Prostate gland (tissue), 2 donors: ENCODE data around the gene GALT. TPM values are rescaled to one million over a fixed set of nuclear protein-coding genes. Genes with fewer than 3 reads are reported as not detected.
A peak's percentile ranks its signal among the peaks of the same experiment; 100 is the strongest.

Experiments
- DNase-seq: peaks from one replicate; pipeline ENCODE4 v3.0.0-alpha.2; 2019; ENCODE audit warnings: low spot score
- H3K27ac ChIP-seq, 2 donors: fragments of 200-600 bp; sonication (generic); 2 replicates each; pipeline ENCODE4 v1.5.1; 2017 to 2019
- H3K27me3 ChIP-seq: fragments of 200-600 bp; sonication (generic); replicated peaks from 2 replicates; pipeline ENCODE4 v1.5.1; 2019; ENCODE audit not compliant: insufficient read depth
- H3K36me3 ChIP-seq, 2 donors: fragments of 200-600 bp; sonication (generic); 1 replicate in 1 of 2; 2 replicates in 1 of 2; pipeline versions ENCODE4 v1.5.1 to v1.8.1; 2017 to 2019
- H3K4me1 ChIP-seq: fragments of 200-600 bp; sonication (generic); replicated peaks from 2 replicates; pipeline ENCODE4 v1.5.1; 2019
- H3K4me3 ChIP-seq, 2 donors: fragments of 200-600 bp; sonication (generic); 2 replicates each; pipeline ENCODE4 v1.5.1; 2017 to 2019
- H3K9me3 ChIP-seq: fragments of 200-600 bp; sonication (generic); 2 replicates; pipeline ENCODE4 v1.5.1; 2017
- CTCF ChIP-seq, 4 experiments: fragments of 200-600 bp in 2 of 4; fragments of 450-650 bp in 2 of 4; sonication (generic) in 2 of 4; IDR thresholded peaks; 1 replicate in 3 of 4; 2 replicates in 1 of 4; pipeline ENCODE4 v1.5.1; 2016 to 2019; ENCODE audit warnings: antibody characterized with exemption in 4 of 4, mild to moderate bottlenecking in 2 of 4, moderate library complexity in 2 of 4
- POLR2A ChIP-seq: fragments of 450-650 bp; IDR thresholded peaks from one replicate; pipeline ENCODE4 v1.6.1; 2016; ENCODE audit warnings: antibody characterized with exemption, mild to moderate bottlenecking
- POLR2AphosphoS5 ChIP-seq: sonication (generic); formaldehyde crosslinking; IDR thresholded peaks from one replicate; pipeline ENCODE4 v1.6.1; 2017; ENCODE audit warnings: antibody characterized with exemption
- WGBS: methylation state at CpG from one replicate; pipeline ENCODE4 v1.1.5; 2018; 5-methylcytosine and 5-hydroxymethylcytosine counted together
- intact Hi-C: fragments of 100-400 bp; cut with DNase I; formaldehyde crosslinking; loops from one replicate; pipeline ENCODE4 v1.14.2; 2022
- total RNA-seq, 2 donors: library from RNA; depleted of rRNA; stranded (reverse); fragments of >200 nt; gene quantifications; one replicate each; pipeline ENCODE4 v1.1.0, GENCODE V29; 2016

The GALT gene
- total RNA-seq, 2 donors from 2014 or later = 55.2 to 55.9 TPM

DNA sequence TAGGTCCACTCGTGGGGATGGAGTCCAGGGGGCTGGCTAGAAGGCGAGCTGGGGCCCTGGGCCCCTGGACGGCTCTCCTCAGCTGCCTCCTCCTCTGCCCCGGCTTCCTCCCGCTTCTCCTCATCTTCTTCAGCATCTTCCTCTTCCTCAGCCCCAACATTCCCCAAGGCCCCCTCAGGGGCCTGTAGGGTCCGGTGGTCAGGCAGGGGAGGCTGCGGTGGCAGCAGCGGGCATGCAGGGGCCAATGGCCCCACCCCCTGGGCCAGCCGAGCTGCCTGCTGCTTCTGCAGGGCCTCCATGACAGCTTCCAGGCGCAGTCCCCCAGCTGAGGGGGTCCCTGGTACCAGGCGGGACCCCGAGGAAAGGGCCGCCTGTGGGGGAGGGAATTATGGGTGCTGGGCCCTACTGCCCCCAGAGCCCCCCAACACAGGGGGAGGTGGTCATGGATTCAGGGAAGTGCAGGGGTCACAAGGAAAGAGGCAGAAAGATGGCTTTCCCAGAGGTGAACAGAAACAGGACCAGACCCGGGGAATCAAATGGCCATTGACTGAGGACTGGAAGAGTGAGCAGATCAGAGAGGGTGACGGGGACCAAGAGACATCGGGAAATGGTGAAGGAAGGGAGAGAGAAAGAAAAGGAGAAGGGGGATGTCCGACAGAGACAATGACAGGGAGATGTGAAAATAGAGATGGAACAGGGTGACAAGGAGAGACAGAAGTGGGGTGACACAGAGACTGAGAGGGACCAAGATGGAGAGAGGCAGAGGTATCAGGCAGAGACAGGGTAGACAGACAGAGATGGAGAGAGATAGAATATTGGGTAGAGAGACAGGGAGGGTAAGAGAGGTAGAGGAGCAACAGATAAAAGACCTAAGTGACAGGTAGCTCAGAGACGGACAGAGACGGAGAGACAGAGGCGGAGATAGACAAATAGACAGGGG, 18.5 kb upstream of the GALT start:
- 33% methylated on average over 19 of the region's 20 CpGs for WGBS
- peak overlapping the region in 1 of 2 donors; percentile 36 for H3K4me3 ChIP-seq
- H3K27me3 ChIP-seq = peaks cover 14% of the 10 kb centered on the region
- intact Hi-C loops = no loop called here
- H3K4me1 ChIP-seq = no peaks in the 10 kb centered on the region
- DNase-seq = no peak
- TF ChIP-seq POLR2A (no peak), POLR2AphosphoS5 (no peak), CTCF (IDR thresholded peaks at IDR 0.05) (no peak)
- no peaks in the 10 kb centered on the region for H3K36me3 ChIP-seq
- no peaks in the 10 kb centered on the region for H3K9me3 ChIP-seq
- no peak overlapping the region for H3K27ac ChIP-seq

GRCh38 chr9:34628656-34629490, 17.6 kb upstream of the GALT start, which contains the start of gene ARID3C:
TSS of gene ARID3C (minus strand) at chr9:34629066. CDS start at chr9:34628014, 1,052 bp downstream.
- H3K4me1 ChIP-seq = no peaks in the 10 kb centered on the region
- no peaks in the 10 kb centered on the region for H3K9me3 ChIP-seq
- DNase-seq = no peak
- intact Hi-C loops = no loop called here
- no peaks in the 10 kb centered on the region for H3K36me3 ChIP-seq
- TF ChIP-seq POLR2A (no peak), CTCF (IDR thresholded peaks at IDR 0.05) (peak in 1 of 4 experiments; percentile 9)
- WGBS = 1% methylated on average over 27 of the region's 69 CpGs
- no peak within 1 kb of the TSS for H3K27ac ChIP-seq
- peaks cover 8% of the 10 kb centered on the region for H3K27me3 ChIP-seq
- H3K4me3 ChIP-seq = peak within 1 kb of the TSS; percentile 25 to 36

DNA sequence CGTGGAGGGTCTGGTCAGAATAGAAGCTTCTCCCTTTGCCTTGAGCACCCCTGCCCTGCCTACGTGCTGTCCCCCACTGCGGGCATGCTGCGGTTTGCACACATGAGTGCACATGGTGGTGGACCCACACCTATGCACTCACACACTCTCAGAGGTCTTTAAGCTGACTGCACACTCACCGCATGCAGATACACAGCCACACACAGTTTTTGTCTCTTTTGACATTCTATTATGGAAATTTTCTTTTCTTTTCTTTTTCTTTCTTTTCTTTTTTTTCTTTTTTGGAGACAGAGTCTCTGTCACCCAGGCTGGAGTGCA, 17.0 kb upstream of the GALT start:
- intact Hi-C loops = no loop called here

GRCh38 chr9:34630402-34631154, 15.9 kb upstream of the GALT start:
- Histone ChIP-seq H3K4me3 (no peak overlapping the region), H3K4me1 (no peaks in the 10 kb centered on the region), H3K27me3 (no peaks in the 10 kb centered on the region), H3K27ac (no peak overlapping the region), H3K9me3 (no peaks in the 10 kb centered on the region), H3K36me3 (no peaks in the 10 kb centered on the region)
- WGBS = 28% methylated on average over 5 of the region's 5 CpGs
- DNase-seq = no peak
- intact Hi-C loops = no loop called here
- no peak for TF ChIP-seq CTCF (IDR thresholded peaks at IDR 0.05)

More for the DNA sequence above, 17.0 kb upstream of the GALT start:
- Histone ChIP-seq H3K27me3 (peaks cover 2% of the 10 kb centered on the region), H3K27ac (no peak overlapping the region), H3K4me1 (no peaks in the 10 kb centered on the region), H3K36me3 (no peaks in the 10 kb centered on the region), H3K9me3 (no peaks in the 10 kb centered on the region), H3K4me3 (no peak overlapping the region)
- TF ChIP-seq CTCF (IDR thresholded peaks at IDR 0.05) (no peak), POLR2AphosphoS5 (no peak), POLR2A (no peak)
- DNase-seq = no peak
- WGBS = 23% methylated on average over 5 of the region's 5 CpGs
